GM12892 (cell line): Measurements from ENCODE around the gene OGDH.
"Not testable (repeated sequence)": the region's sequence is repeated elsewhere in the genome, so short reads cannot be mapped to it uniquely, and the experiment has no call there.

Experiments
- DNase-seq: peaks from one replicate; pipeline ENCODE4 v3.0.0; 2011; ENCODE audit not compliant: insufficient read length
- FAIRE-seq: peaks from 2 replicates; lab custom pipeline; 2011; peaks lifted over from hg19 to GRCh38; lab: Jason Lieb, UNC
- POLR2A ChIP-seq: IDR thresholded peaks from 2 replicates; pipeline ENCODE4 v1.6.1; 2011; ENCODE audit warnings: low read depth, low read length, control low read depth
- POLR2AphosphoS5 ChIP-seq: IDR thresholded peaks from 2 replicates; pipeline ENCODE4 v1.6.1; 2011; ENCODE audit warnings: low read depth, low read length, control low read depth
- TAF1 ChIP-seq: IDR thresholded peaks from 2 replicates; pipeline ENCODE4 v1.6.1; 2011; ENCODE audit warnings: low read depth, mild to moderate bottlenecking, control low read depth, low read length, borderline replicate concordance

OGDH gene

DNA sequence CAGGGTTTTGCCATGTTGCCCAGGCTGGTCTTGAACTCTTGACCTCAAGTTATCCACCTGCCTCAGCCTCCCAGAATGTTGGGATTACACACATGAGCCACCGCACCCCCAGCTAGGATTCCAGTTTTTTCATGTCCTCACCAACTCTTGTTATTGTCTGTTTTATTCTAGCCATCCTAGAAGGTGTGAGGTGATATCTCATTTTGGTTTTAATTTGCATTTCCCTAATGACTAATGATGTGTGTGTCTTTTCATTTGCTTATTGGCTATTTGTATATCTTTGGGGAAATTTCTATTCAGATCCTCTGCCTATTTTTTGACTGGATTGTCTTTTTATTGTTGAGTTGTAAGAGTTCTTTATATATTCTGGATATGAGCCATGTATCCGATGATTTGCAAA lies 83.0 kb downstream of the OGDH start:
- FAIRE-seq (no peak), DNase-seq (no peak)

DNA sequence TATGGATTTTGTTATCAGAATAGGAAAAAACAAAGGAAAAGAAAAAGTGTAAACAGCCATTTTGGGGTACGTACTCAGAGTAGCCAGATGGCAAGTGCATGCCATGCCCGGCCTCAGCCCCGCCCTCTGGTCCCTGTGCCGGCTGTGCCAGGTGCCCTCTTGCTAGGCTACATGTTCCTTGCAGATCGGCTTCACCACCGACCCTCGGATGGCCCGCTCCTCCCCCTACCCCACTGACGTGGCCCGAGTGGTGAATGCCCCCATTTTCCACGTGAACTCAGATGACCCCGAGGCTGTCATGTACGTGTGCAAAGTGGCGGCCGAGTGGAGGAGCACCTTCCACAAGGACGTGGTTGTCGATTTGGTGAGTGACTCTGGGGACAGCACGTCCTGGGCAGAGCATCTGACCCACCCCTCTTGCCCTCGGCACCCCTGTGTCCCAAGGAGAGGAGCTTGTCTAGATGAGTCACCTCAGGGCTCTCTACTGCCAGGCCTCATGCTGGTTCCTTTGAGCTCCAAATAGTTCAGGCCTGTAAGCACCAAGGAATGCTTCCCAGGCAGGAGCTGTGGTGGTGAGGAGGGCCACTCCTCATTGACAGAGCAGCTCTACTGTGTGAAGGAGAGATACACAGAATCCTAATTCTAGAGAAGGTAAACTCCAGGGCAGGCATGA lies 87.3 kb downstream of the OGDH start:
- FAIRE-seq (no peak), DNase-seq (no peak)
- TF ChIP-seq POLR2A (no peak), TAF1 (no peak), POLR2AphosphoS5 (no peak)

More for the DNA sequence above, 83.0 kb downstream of the OGDH start:
- no peak for TF ChIP-seq TAF1
- no peak for TF ChIP-seq POLR2AphosphoS5
- TF ChIP-seq POLR2A: no peak

DNA sequence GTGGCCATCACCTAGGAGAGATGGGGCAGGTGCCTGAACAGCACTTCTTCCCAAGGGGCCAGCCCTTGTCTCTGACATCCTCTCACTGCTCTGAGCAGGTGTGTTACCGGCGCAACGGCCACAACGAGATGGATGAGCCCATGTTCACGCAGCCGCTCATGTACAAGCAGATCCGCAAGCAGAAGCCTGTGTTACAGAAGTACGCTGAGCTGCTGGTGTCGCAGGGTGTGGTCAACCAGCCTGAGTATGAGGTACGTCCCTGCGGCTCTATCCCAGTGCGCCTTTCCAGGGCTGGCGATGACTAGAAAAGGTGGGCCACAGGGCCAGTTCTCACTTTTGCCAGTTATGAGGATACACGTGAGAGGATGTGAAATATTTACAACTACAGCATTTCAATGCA lies 87.9 kb downstream of the OGDH start:
- no peak for FAIRE-seq
- DNase-seq: no peak
- no peak for TF ChIP-seq POLR2A
- TF ChIP-seq POLR2AphosphoS5: no peak
- TF ChIP-seq TAF1: no peak

DNA sequence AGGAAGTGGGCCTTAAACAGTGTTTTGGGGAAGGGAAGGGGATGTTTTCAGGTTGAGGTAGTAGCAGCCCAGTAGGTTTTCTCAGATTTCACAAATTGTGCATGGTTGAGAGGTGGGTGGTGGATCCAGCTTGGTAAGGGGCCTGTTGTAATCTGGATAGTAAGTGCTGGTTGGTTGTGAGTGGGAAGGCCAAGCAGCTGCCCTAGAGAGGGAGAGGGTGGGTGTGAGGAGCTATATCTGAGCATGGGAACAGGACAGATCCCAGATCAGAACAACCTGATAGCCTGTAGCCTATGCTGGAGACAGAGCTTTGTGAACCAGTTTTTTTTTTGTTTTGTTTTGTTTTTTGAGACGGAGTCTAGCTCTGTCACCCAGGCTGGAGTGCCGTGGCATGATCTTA lies 88.3 kb downstream of the OGDH start:
- no peak for TF ChIP-seq TAF1
- TF ChIP-seq POLR2A: no peak
- TF ChIP-seq POLR2AphosphoS5: no peak
- no peak for FAIRE-seq
- DNase-seq: no peak

DNA sequence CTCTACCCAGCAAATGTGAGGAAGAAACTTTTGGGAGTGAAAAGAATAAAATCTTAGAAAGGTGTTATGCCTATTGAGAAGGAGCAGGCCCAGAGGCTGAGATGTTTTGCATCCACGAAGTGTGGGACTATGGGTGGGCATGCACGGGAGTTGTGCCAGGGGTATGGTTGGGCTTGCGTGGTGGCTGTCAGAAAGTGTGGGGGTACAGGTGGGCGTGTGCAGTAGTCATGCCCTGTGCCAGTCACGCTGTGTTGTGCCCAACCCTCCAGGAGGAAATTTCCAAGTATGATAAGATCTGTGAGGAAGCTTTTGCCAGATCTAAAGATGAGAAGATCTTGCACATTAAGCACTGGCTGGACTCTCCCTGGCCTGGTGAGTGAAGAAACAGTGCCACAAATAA lies 89.3 kb downstream of the OGDH start:
- TF ChIP-seq POLR2A (no peak), TAF1 (no peak), POLR2AphosphoS5 (no peak)
- no peak for FAIRE-seq
- no peak for DNase-seq

DNA sequence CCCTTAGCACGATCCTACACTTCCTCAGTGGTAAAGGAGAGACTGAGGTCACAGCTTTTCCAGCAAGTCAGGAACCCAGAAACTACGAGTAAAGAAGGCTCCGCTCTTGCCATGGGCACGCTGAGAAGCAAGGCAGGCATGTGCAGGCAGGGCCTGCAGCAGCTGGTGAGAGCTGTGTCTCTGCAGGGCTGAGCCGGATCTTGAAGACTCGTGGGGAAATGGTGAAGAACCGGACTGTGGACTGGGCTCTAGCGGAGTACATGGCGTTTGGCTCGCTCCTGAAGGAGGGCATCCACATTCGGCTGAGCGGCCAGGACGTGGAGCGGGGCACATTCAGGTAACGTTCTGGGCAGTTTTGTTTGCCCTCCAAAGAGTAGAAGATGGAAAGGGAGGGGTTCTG lies 90.3 kb downstream of the OGDH start:
- FAIRE-seq (no peak), DNase-seq (no peak)
- TF ChIP-seq POLR2AphosphoS5: no peak
- no peak for TF ChIP-seq POLR2A
- no peak for TF ChIP-seq TAF1

DNA sequence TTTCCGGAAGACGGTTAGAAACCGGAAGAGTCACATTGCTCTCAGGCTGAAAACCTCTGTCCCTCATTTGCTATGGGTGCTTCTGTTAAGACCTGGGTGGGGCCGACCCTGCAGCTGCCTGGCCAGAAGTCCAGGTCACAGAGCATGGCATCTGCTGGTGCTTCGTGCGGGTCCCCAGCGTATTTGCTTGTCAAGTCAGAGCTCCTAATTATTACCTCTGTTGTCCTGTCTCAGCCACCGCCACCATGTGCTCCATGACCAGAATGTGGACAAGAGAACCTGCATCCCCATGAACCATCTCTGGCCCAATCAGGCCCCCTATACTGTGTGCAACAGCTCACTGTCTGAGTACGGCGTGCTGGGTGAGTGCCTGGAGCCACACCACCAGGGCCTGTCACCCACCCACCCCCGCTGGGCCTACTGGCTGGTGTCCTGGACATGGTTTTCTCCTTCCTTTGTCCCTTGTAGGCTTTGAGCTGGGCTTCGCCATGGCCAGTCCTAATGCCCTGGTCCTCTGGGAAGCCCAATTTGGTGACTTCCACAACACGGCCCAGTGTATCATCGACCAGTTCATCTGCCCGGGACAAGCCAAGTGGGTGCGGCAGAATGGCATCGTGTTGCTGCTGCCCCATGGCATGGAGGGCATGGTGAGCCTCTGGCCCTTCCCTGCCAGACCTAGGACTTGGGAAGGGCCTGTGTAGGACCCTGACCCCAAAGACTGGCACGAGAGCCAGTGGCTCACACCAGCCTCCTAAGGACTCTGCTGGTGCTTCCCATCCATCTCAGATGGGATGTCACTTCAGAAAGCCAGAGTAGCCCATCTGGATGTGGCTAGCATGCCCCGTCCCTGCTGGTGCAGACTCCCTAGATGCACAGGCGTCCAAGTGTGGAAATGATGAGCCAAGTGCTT lies 91.0 kb downstream of the OGDH start:
- no peak for TF ChIP-seq POLR2AphosphoS5
- no peak for TF ChIP-seq TAF1
- TF ChIP-seq POLR2A: no peak
- DNase-seq (no peak), FAIRE-seq (no peak)

DNA sequence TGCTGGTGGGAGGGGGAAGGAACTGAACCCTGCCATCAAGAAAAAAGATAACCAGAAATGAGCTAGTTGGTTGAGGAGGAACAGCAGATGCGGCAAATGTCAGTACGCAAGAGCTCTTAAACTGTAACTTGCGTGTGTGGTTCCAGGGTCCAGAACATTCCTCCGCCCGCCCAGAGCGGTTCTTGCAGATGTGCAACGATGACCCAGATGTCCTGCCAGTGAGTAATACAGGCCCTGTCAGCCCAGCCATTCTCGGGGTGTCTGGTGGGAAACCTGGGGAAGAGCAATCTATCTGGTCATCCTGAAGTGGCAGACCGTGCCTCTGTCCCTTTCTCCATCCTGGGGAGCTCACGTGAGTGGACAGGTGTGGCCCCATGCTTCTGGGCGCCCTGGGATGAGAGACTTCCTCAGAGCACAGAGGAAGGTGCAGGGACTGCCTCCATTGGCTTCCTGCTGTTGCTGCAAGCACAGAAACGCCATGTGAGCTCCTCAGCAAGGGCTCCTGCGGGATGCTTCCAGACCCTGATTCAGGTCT lies 91.7 kb downstream of the OGDH start:
- DNase-seq: no peak
- no peak for FAIRE-seq
- TF ChIP-seq POLR2A (no peak), TAF1 (no peak), POLR2AphosphoS5 (no peak)

DNA sequence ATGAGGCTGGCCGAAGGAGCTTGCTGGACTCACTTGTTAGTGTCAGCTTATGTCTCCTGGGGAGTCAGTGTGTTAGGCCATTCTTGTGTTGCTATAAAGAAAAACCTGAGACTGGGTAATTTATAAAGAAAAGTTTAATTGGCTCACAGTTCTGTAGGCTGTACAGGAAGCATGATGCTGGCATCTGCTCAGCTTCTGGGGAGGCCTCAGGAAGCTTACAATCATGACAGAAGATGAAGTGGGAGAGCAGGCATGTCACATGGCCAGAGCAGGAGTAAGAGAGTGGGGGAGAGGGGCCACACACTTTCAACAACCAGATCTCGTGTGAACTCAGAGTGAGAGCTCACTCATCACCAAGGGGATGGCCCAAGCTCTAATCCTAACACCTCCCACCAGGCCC lies 93.2 kb downstream of the OGDH start:
- DNase-seq, FAIRE-seq: not testable (repeated sequence)

DNA sequence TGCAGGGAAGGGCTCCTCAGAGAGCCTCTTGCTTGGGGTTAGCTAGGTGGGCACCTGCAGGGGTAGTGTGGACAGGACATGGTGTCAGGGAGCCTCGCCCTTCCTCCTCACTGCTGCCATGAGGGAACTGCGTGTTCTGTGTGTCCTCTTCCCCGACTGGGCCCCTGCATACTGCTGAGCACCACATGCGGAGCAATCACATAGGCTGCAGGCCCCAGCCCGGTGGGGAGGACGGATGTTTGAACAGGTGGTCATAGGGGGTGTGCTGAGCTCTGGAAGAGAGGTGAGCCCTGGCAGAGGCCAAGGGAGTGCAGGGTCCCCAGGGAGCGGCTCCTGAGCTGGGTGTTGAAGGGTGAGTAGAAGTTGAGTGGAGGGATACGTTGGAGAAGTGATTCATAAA lies 93.9 kb downstream of the OGDH start:
- FAIRE-seq (no peak), DNase-seq (no peak)

DNA sequence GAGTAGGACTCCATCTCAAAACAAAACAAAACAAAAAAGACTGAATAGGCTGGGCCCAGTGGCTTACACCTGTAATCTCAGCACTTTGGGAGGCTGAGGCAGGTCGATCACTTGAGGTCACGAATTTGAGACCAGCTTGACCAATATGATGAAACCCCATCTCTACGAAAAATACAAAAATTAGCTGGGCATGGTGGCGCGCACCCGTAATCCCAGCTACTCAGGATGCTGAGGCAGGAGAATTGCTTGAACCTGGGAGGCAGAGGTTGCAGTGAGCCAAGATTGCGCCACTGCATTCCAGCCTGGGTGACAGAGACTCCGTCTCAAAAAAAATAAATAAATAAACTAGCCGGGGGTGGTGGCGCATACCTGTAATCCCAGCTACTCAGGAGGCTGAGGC lies 97.0 kb downstream of the OGDH start:
- not testable (repeated sequence) for DNase-seq, FAIRE-seq

More for the DNA sequence above, 93.9 kb downstream of the OGDH start:
- TF ChIP-seq POLR2A (no peak), POLR2AphosphoS5 (no peak), TAF1 (no peak)

DNA sequence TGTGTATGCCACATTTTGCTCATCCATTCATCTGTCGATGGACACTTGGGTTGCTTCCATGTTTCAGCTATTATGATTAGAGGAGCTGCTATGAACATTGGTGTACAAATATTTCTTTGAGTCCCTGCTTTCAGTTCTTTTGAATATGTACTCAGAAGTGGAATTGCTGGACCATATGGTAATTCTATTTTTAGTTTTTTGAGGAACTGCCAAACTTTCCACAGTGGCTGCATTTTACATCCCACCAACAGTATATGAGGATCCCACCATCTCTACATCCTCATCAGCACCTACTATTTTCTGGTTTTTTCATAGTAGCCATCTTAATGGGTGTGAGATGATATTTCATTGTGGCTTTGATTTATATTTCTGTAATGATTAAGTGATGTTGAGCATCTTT lies 97.5 kb downstream of the OGDH start:
- TF ChIP-seq TAF1 (no peak), POLR2A (no peak), POLR2AphosphoS5 (no peak)
- FAIRE-seq: no peak

More for the DNA sequence above, 97.5 kb downstream of the OGDH start:
- no peak for DNase-seq
